HepG2 (cell line): ENCODE results near the gene DNAJC8. TPM values are rescaled to one million over a fixed set of nuclear protein-coding genes. Genes with fewer than 3 reads are reported as not detected.

ENCODE experiments used
- EED ChIP-seq: sonication (generic); formaldehyde crosslinking; IDR thresholded peaks from 2 replicates; pipeline ENCODE4 v1.5.0; 2020; ENCODE audit warnings: mild to moderate bottlenecking, missing genetic modification reagents
- FOXA1 ChIP-seq, 2 experiments: fragments of 450-650 bp in 1 of 2; sonication (generic) in 1 of 2; formaldehyde crosslinking in 1 of 2; IDR thresholded peaks; 2 replicates each; pipeline versions ENCODE4 v1.4.0 to v1.6.1; 2016 to 2020; ENCODE audit warnings: missing genetic modification reagents in 1 of 2
- GABPA ChIP-seq, 2 experiments: IDR thresholded peaks; 2 replicates each; pipeline ENCODE4 v1.6.1; 2011 to 2016; ENCODE audit warnings: low read depth in 2 of 2, low read length in 1 of 2, missing biosample characterization in 1 of 2, missing genetic modification characterization in 1 of 2
- HOXD1 ChIP-seq: sonication (generic); formaldehyde crosslinking; IDR thresholded peaks from 2 replicates; pipeline ENCODE4 v1.5.0; 2020; ENCODE audit warnings: missing genetic modification reagents
- KAT7 ChIP-seq: IDR thresholded peaks from 2 replicates; pipeline ENCODE4 v1.6.1; 2018; ENCODE audit warnings: borderline replicate concordance, missing compliant biosample characterization
- POLR2G ChIP-seq: fragments of 200-400 bp; formaldehyde crosslinking; IDR thresholded peaks from 2 replicates; pipeline ENCODE4 v1.6.1; 2018; ENCODE audit warnings: mild to moderate bottlenecking, low read depth, low read length, moderate library complexity
- SRSF4 ChIP-seq: fragments of 200-400 bp; formaldehyde crosslinking; IDR thresholded peaks from one replicate; pipeline ENCODE4 v1.6.1; 2018; ENCODE audit warnings: mild to moderate bottlenecking, low read depth, low read length, moderate library complexity; ENCODE audit not compliant: poor library complexity, severe bottlenecking
- TRIM22 ChIP-seq: fragments of 450-650 bp; IDR thresholded peaks from 2 replicates; pipeline ENCODE4 v1.6.1; 2017
- YEATS4 ChIP-seq: sonication (generic); formaldehyde crosslinking; IDR thresholded peaks from 2 replicates; pipeline ENCODE4 v1.4.0; 2020; ENCODE audit warnings: missing genetic modification reagents, borderline replicate concordance
- ZBTB1 ChIP-seq: sonication (generic); formaldehyde crosslinking; IDR thresholded peaks from 2 replicates; pipeline ENCODE4 v1.4.0; 2020; ENCODE audit warnings: missing genetic modification reagents, borderline replicate concordance
- ZC3H13 ChIP-seq: sonication (generic); formaldehyde crosslinking; IDR thresholded peaks from 2 replicates; pipeline ENCODE4 v1.8.1; 2023; ENCODE audit warnings: mild to moderate bottlenecking, missing genetic modification reagents, moderate library complexity
- ZGPAT ChIP-seq: IDR thresholded peaks from 2 replicates; pipeline ENCODE4 v1.6.1; 2016; ENCODE audit warnings: mild to moderate bottlenecking
- ZMAT3 ChIP-seq: sonication (generic); formaldehyde crosslinking; conservative IDR thresholded peaks from 2 replicates; pipeline ENCODE4 v1.7.0; 2021; ENCODE audit warnings: missing genetic modification reagents
- ZNF552 ChIP-seq: sonication (generic); formaldehyde crosslinking; IDR thresholded peaks from 2 replicates; pipeline ENCODE4 v1.9.0; 2022; ENCODE audit warnings: missing genetic modification reagents, mild to moderate bottlenecking, borderline replicate concordance
- ZNF556 ChIP-seq: sonication (generic); formaldehyde crosslinking; IDR thresholded peaks from 2 replicates; pipeline ENCODE4 v1.4.0; 2020; ENCODE audit warnings: mild to moderate bottlenecking, missing genetic modification reagents, borderline replicate concordance
- ZNF562 ChIP-seq: sonication (generic); formaldehyde crosslinking; IDR thresholded peaks from 2 replicates; pipeline ENCODE4 v1.8.0; 2022; ENCODE audit warnings: missing genetic modification reagents, borderline replicate concordance
- ZNF674 ChIP-seq: sonication (generic); formaldehyde crosslinking; IDR thresholded peaks from 2 replicates; pipeline ENCODE4 v1.5.0; 2020; ENCODE audit warnings: low read depth, mild to moderate bottlenecking, missing genetic modification reagents
- polyA plus RNA-seq, 8 experiments: library from polyadenylated mRNA; depleted of rRNA in 3 of 8; stranded (reverse) in 7 of 8; unstranded in 1 of 8; fragments of >200 nt; fragmentation: Illumina TruSeq in 4 of 8; extraction: Trizol in 4 of 8; gene quantifications; 2 replicates each; pipeline versions ENCODE4 v1.2.1 to v1.2.3, GENCODE V29; 2011 to 2016; ENCODE audit warnings: low read depth in 4 of 8, missing spikeins in 1 of 8, mixed read lengths in 1 of 8; ENCODE audit not compliant: insufficient read depth in 1 of 8
- total RNA-seq, 5 experiments: library from RNA; depleted of rRNA; stranded (reverse); fragments of >200 nt; fragmentation: Illumina TruSeq; extraction: Trizol; gene quantifications; 2 replicates each; pipeline ENCODE4 v1.2.3, GENCODE V29; 2016; ENCODE audit warnings: low read depth in 1 of 5
- TF ChIP-seq, protein P1 (sequence below): sonication (generic); formaldehyde crosslinking; IDR thresholded peaks from 2 replicates; pipeline ENCODE4 v1.8.0; 2022; ENCODE audit warnings: missing genetic modification reagents, mild to moderate bottlenecking, borderline replicate concordance
- TF ChIP-seq, protein P2 (sequence below): sonication (generic); formaldehyde crosslinking; IDR thresholded peaks from 2 replicates; pipeline ENCODE4 v1.5.0; 2020; ENCODE audit warnings: missing genetic modification reagents, mild to moderate bottlenecking, borderline replicate concordance
- TF ChIP-seq, protein P3 (sequence below): sonication (generic); formaldehyde crosslinking; IDR thresholded peaks from 2 replicates; pipeline ENCODE4 v1.5.1; 2020; ENCODE audit warnings: missing genetic modification reagents, mild to moderate bottlenecking, borderline replicate concordance
- TF ChIP-seq, protein P4 (sequence below): sonication (generic); formaldehyde crosslinking; IDR thresholded peaks from 2 replicates; pipeline ENCODE4 v1.4.0; 2020; ENCODE audit warnings: missing genetic modification reagents

Gene DNAJC8
- total and polyA plus RNA-seq, 2 of the 13 experiments (the other 11 are each of a cell fraction or from before 2014, with no cell fraction given): 54.5 to 126 TPM

- TF ChIP-seq TRIM22 (no peak), ZGPAT (CRISPR knock-in tag) (peak; percentile 84), POLR2G (peak; percentile 97), ZNF556 (CRISPR knock-in tag) (0 out of 2 replicates have a peak, but pooled peaks have one; percentile 18), FOXA1 (IDR thresholded peaks at IDR 0.05) (no peak), FOXA1 (CRISPR knock-in tag; IDR thresholded peaks at IDR 0.05) (0 out of 2 replicates have a peak, but pooled peaks have one; percentile 8), EED (CRISPR knock-in tag) (peak; percentile 42; the same call in 1 of the 2 replicates), GABPA (IDR thresholded peaks at IDR 0.05; ENCODE audit: low read depth, low read length) (no peak), GABPA (CRISPR knock-in tag; IDR thresholded peaks at IDR 0.05; ENCODE audit: low read depth) (peak; percentile 72), ZNF552 (CRISPR knock-in tag) (no peak), KAT7 (CRISPR knock-in tag) (peak; percentile 52; the same call in 1 of the 2 replicates), SRSF4 (no peak), ZNF562 (CRISPR knock-in tag) (no peak), YEATS4 (peak; percentile 76), ZNF674 (CRISPR knock-in tag) (peak; percentile 85; the same call in 1 of the 2 replicates), HOXD1 (CRISPR knock-in tag) (peak; percentile 77), ZMAT3 (CRISPR knock-in tag) (peak; percentile 66; the same call in 1 of the 2 replicates), ZC3H13 (CRISPR knock-in tag) (0 out of 2 replicates have a peak, but pooled peaks have one; percentile 63), ZBTB1 (no peak)
- TF ChIP-seq, protein P1, sequence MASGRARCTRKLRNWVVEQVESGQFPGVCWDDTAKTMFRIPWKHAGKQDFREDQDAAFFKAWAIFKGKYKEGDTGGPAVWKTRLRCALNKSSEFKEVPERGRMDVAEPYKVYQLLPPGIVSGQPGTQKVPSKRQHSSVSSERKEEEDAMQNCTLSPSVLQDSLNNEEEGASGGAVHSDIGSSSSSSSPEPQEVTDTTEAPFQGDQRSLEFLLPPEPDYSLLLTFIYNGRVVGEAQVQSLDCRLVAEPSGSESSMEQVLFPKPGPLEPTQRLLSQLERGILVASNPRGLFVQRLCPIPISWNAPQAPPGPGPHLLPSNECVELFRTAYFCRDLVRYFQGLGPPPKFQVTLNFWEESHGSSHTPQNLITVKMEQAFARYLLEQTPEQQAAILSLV: peak; percentile 78
- TF ChIP-seq, protein P2, sequence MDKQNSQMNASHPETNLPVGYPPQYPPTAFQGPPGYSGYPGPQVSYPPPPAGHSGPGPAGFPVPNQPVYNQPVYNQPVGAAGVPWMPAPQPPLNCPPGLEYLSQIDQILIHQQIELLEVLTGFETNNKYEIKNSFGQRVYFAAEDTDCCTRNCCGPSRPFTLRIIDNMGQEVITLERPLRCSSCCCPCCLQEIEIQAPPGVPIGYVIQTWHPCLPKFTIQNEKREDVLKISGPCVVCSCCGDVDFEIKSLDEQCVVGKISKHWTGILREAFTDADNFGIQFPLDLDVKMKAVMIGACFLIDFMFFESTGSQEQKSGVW (CRISPR knock-in tag): no peak
- TF ChIP-seq, protein P3, sequence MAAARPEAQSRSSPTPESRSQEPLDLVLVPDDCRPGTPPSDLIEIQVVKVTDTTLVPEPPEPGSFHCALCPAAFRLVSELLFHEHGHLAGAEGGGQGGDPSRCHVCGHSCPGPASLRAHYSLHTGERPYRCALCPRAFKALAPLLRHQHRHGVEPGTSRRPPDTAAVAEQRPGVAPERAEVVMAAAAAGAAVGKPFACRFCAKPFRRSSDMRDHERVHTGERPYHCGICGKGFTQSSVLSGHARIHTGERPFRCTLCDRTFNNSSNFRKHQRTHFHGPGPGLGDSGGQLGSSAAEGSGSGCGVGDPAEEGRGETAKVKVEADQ (CRISPR knock-in tag): no peak
- TF ChIP-seq, protein P4, sequence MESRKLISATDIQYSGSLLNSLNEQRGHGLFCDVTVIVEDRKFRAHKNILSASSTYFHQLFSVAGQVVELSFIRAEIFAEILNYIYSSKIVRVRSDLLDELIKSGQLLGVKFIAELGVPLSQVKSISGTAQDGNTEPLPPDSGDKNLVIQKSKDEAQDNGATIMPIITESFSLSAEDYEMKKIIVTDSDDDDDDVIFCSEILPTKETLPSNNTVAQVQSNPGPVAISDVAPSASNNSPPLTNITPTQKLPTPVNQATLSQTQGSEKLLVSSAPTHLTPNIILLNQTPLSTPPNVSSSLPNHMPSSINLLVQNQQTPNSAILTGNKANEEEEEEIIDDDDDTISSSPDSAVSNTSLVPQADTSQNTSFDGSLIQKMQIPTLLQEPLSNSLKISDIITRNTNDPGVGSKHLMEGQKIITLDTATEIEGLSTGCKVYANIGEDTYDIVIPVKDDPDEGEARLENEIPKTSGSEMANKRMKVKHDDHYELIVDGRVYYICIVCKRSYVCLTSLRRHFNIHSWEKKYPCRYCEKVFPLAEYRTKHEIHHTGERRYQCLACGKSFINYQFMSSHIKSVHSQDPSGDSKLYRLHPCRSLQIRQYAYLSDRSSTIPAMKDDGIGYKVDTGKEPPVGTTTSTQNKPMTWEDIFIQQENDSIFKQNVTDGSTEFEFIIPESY (CRISPR knock-in tag): no peak
Observed at GRCh38 chr1:28259252-28259933, 26.6 kb upstream of the DNAJC8 start, which contains the start of gene SESN2 (continued).
